ENCODE data around the gene NRG2. TPM values are rescaled to one million over a fixed set of nuclear protein-coding genes. Genes with fewer than 3 reads are reported as not detected.

The NRG2 gene
- total and polyA plus RNA-seq, 8 donors, result 0.68 to 10.6 (median 7.5) TPM

DNA sequence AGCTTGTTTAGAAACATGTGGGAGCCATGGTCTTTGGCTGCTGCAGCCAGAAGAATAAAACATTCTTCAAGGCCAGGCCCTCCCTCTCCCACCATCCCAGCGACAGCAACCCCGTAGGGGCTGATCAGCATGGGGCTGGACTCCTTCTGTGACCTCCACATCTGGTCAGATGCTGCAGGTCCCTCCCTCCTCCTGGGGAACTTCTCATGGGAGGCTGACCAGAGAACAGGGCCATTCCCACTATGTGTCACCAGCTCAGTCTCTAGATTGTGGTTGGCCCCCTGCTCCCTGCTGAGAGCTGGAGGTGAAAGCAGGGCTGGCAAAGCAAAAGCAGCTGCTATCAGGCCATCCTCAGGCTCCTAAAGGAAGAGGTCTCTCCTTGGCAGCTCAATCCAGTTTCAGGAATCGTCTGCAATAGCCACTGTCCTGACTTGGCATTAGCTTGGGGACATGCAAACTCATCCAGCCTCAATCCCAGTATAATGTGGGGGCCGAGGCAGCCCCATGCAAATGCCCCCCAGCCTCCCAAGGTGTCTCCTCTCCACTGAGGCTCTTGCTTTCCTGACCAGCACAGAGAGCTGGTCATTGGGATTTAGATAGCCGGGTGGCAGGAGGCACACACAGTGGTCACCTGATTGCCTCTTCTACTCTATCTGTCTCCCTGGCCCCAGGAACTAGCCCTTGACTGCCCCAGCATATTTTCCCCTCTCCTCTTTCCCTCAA, 81.5 kb downstream of the NRG2 start:
- intact Hi-C loops (cut with DNase I), result loop anchor here in 1 of 2 donors (10.0 kb wide), 1 partner anchor 97 kb away; no protein-coding TSS in a partner anchor
- H3K4me1 ChIP-seq, result no peaks in the 10 kb centered on the region
- TF ChIP-seq, protein P1, sequence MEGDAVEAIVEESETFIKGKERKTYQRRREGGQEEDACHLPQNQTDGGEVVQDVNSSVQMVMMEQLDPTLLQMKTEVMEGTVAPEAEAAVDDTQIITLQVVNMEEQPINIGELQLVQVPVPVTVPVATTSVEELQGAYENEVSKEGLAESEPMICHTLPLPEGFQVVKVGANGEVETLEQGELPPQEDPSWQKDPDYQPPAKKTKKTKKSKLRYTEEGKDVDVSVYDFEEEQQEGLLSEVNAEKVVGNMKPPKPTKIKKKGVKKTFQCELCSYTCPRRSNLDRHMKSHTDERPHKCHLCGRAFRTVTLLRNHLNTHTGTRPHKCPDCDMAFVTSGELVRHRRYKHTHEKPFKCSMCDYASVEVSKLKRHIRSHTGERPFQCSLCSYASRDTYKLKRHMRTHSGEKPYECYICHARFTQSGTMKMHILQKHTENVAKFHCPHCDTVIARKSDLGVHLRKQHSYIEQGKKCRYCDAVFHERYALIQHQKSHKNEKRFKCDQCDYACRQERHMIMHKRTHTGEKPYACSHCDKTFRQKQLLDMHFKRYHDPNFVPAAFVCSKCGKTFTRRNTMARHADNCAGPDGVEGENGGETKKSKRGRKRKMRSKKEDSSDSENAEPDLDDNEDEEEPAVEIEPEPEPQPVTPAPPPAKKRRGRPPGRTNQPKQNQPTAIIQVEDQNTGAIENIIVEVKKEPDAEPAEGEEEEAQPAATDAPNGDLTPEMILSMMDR (IDR thresholded peaks at IDR 0.05), result no peak
- DNase-seq (no peak), ATAC-seq (no peak)
- H3K9me3 ChIP-seq, result no peaks in the 10 kb centered on the region
- H3K36me3 ChIP-seq, result no peaks in the 10 kb centered on the region
- H3K4me3 ChIP-seq, result no peak overlapping the region
- H3K27ac ChIP-seq, result no peak overlapping the region
- H3K27me3 ChIP-seq, result no peaks in the 10 kb centered on the region

DNA sequence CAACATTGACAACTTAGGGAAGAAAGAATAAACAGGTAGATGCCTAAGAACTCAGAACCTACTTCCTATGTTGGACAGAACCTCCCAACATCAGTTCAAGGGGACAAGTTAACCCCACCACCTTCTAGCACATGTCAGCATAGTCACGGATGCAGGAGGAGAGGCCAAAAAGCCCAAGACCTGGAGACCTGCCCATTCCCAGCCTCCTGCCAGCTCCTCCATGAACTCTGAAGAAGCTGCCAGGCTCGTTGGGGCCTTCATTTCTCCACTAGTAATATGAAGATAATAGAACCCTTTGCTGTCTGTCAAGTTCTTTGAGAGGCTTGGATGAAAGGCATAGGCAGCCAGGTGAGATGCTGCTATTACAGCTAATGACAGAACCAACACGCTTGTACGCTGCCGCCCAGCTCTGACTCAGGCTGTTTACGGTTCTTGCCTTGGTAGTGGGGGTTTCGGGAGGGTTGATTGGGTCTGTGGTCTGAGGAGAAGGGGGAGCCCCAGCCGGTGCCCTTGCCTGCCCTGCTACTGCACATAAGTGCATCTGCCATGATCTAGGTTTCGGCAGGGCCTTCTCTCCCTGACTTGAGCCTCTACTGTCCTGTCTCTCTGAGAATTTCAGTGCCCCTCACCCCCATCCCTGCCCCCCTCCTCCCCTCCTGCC, 82.2 kb downstream of the NRG2 start:
- Histone ChIP-seq H3K4me1 (no peaks in the 10 kb centered on the region), H3K27ac (no peak overlapping the region), H3K9me3 (no peaks in the 10 kb centered on the region), H3K36me3 (no peaks in the 10 kb centered on the region), H3K4me3 (no peak overlapping the region), H3K27me3 (no peaks in the 10 kb centered on the region)
- DNase-seq, result no peak
- TF ChIP-seq, protein P1 (IDR thresholded peaks at IDR 0.05), result no peak
- intact Hi-C loops (cut with DNase I), result loop anchor here in 1 of 2 donors (10.0 kb wide), 1 partner anchor 96 kb away; no protein-coding TSS in a partner anchor
- ATAC-seq, result no peak

DNA sequence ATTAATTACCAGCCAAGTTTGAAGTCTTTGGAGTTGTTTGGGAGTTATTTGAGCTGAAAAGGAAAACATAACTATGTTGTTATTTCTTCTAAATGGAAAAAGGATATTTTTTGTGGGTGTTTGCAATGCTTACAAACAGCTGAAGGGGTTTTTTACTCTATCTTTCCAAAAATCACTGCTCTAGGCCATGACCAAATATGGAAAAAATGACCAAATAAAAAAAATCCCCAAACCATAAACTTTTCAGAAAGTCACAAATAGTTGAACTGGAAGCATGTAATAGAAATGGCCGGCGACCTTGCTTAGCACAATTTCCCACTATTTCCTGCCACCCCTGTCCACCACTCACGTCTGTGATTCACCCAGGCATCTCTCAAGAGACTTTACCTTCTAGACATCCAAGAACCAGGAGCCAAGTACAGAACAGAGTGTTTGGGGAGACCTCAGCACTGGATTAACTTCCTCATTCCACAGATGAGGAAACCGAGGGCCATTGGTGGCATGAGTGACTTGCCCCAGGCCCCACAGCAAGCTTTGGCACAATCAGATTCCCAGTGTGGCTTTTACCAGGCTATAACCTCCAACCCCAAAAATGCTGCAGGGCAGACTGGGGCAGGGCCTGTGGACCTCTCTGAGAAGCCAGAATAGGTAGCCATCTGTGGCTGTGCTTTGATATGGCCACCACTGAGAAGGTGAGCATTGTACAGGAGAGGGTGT, 84.5 kb downstream of the NRG2 start:
- intact Hi-C loops (cut with DNase I), result no loop called here
- TF ChIP-seq, protein P1 (IDR thresholded peaks at IDR 0.05), result no peak
- H3K4me3 ChIP-seq, result no peak overlapping the region
- ATAC-seq, result no peak
- no peak overlapping the region for H3K27ac ChIP-seq
- no peaks in the 10 kb centered on the region for H3K36me3 ChIP-seq
- DNase-seq, result no peak
- H3K27me3 ChIP-seq, result no peaks in the 10 kb centered on the region
- no peaks in the 10 kb centered on the region for H3K4me1 ChIP-seq
- no peaks in the 10 kb centered on the region for H3K9me3 ChIP-seq

DNA sequence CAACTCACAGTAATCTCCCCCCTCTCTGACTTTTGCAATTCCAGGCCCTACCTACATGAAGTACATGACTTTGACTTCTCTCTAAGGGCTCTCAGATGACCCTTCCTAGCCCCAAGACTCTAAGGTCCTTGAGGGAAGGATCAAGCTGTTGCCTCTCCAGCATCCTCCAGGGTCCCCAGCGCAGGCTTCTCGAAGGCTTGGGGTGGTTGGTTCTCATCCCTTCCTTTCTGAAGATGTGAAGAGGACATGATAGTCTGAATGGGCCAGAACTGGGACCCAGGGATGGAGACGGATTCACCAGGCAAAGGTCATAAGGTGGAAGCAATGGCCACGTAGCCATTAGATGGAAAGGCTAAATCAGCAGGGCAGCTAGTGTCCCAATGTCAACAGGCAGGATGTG, 86.8 kb downstream of the NRG2 start:
- H3K27me3 ChIP-seq, result no peaks in the 10 kb centered on the region
- no peak for ATAC-seq
- intact Hi-C loops (cut with DNase I), result no loop called here

More for the DNA sequence above, 86.8 kb downstream of the NRG2 start:
- H3K4me1 ChIP-seq, result no peaks in the 10 kb centered on the region
- no peaks in the 10 kb centered on the region for H3K9me3 ChIP-seq
- TF ChIP-seq, protein P1 (IDR thresholded peaks at IDR 0.05), result no peak
- no peak overlapping the region for H3K27ac ChIP-seq
- DNase-seq, result no peak
- H3K4me3 ChIP-seq, result no peak overlapping the region
- H3K36me3 ChIP-seq, result no peaks in the 10 kb centered on the region
